ENCODE data around the gene ANKMY1.

DNA sequence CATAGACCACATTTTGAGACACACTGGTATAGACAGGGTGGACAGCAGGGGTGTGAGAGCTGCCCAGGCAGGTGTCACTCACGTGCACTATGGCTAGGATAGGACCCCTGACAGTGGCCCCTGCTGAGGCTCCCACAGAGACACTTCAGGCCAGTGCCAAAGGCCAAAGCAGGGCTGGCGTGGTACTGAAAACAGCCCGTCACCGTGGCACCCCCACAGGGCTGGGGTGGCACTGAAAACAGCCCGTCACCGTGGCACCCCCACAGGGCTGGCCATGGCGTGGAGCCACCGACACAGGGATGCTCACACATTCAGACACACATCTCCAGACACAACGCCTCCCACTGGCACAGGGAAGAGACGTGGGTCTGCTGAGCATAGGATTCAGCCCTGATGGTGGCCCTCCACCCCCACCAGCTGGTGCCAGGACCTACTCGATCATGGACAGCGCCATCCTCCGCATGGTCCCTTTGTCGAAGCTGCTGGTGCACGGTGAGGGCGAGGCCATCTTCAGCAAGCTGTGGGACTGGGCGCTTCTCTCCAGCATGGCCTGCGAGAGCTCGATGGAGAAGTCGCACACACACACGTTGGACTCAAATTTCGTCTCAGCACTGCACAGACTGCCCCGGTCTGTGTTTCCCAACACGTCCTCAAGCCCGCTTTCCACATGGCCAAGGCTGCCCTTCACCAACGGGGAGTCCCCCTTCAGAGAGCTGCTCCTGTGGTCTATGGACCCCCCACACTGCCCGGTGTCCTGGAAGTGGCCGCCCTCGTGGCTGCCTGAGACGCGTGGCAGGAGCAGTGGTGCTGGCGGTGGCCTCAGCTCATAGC, 34.1 kb downstream of the ANKMY1 start:
- TF ChIP-seq, protein P1, sequence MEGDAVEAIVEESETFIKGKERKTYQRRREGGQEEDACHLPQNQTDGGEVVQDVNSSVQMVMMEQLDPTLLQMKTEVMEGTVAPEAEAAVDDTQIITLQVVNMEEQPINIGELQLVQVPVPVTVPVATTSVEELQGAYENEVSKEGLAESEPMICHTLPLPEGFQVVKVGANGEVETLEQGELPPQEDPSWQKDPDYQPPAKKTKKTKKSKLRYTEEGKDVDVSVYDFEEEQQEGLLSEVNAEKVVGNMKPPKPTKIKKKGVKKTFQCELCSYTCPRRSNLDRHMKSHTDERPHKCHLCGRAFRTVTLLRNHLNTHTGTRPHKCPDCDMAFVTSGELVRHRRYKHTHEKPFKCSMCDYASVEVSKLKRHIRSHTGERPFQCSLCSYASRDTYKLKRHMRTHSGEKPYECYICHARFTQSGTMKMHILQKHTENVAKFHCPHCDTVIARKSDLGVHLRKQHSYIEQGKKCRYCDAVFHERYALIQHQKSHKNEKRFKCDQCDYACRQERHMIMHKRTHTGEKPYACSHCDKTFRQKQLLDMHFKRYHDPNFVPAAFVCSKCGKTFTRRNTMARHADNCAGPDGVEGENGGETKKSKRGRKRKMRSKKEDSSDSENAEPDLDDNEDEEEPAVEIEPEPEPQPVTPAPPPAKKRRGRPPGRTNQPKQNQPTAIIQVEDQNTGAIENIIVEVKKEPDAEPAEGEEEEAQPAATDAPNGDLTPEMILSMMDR (conservative IDR thresholded peaks at IDR 0.05; ENCODE audit: low read depth, low read length), result no peak
- TF ChIP-seq EZH2 (IDR thresholded peaks at IDR 0.05; ENCODE audit: low read length, unreplicated experiment) (no peak), EZH2phosphoT487 (IDR thresholded peaks at IDR 0.05; ENCODE audit: borderline replicate concordance, low read length) (no peak)

All from PC-3 (cell line).